Measurements from ENCODE around the gene MMP24.

The MMP24 gene

GRCh38 chr20:35279533-35280174 lies 53.2 kb downstream of the MMP24 start:
- no peak for FAIRE-seq

GRCh38 chr20:35280523-35280922 lies 54.0 kb downstream of the MMP24 start:
- no peak for FAIRE-seq

- FAIRE-seq, result no peak
Measured at GRCh38 chr20:35281506-35282101, 55.1 kb downstream of the MMP24 start.

GRCh38 chr20:35283441-35284266 lies 57.2 kb downstream of the MMP24 start:
- no peak for FAIRE-seq

GRCh38 chr20:35284267-35284991 lies 57.9 kb downstream of the MMP24 start, which contains the start of gene EIF6:
Gene EIF6, minus strand, starts transcription at chr20:35284772. Its CDS starts 285 bp downstream, at chr20:35284487.
- FAIRE-seq, result no peak

GRCh38 chr20:35284992-35285805 lies 58.7 kb downstream of the MMP24 start:
- no peak for FAIRE-seq

- no peak for FAIRE-seq
Measured at GRCh38 chr20:35285806-35286076, 59.3 kb downstream of the MMP24 start.

- FAIRE-seq, result no peak
Measured at GRCh38 chr20:35286077-35286898, 59.8 kb downstream of the MMP24 start.

- no peak for FAIRE-seq
Measured at GRCh38 chr20:35286899-35287508, 60.5 kb downstream of the MMP24 start.

- FAIRE-seq, result no peak
Measured at GRCh38 chr20:35287509-35288324, 61.2 kb downstream of the MMP24 start.

GRCh38 chr20:35288325-35289060 lies 62.0 kb downstream of the MMP24 start:
- no peak for FAIRE-seq

GRCh38 chr20:35290186-35290886 lies 63.8 kb downstream of the MMP24 start:
- FAIRE-seq, result no peak

- FAIRE-seq, result no peak
Measured at GRCh38 chr20:35290887-35291417, 64.5 kb downstream of the MMP24 start.

- FAIRE-seq, result no peak
Measured at GRCh38 chr20:35291654-35292503, 65.4 kb downstream of the MMP24 start, which contains the start of gene FAM83C. Gene FAM83C, minus strand, starts transcription at chr20:35292425. Its CDS starts 121 bp downstream, at chr20:35292304.

GRCh38 chr20:35292504-35293285 lies 66.2 kb downstream of the MMP24 start:
- no peak for FAIRE-seq
